GM18861 (cell line): ENCODE data around the gene TREML2.

Source experiments
- ATAC-seq: cut with Tn5 transposase; IDR thresholded peaks from one replicate; pipeline ENCODE4 v1.9.1; 2021; ENCODE audit not compliant: unreplicated experiment

TREML2 gene

GRCh38 chr6:41153992-41154625 is 46.8 kb downstream of the TREML2 start, which contains the start of gene TREML1:
Gene TREML1, minus strand, starts transcription at chr6:41154347. Its CDS starts 59 bp downstream, at chr6:41154288.
- no peak for ATAC-seq

GRCh38 chr6:41153451-41153850 is 47.5 kb downstream of the TREML2 start:
- ATAC-seq: no peak

GRCh38 chr6:41150671-41151070 is 50.3 kb downstream of the TREML2 start:
- no peak for ATAC-seq

GRCh38 chr6:41147917-41148316 is 53.0 kb downstream of the TREML2 start:
- ATAC-seq: no peak
